Neural cell (in vitro differentiated cells): ENCODE data around the gene COLEC12.

Experiments
- EP300 ChIP-seq: fragments of 450-650 bp; conservative IDR thresholded peaks from 2 replicates; pipeline ENCODE4 v1.6.1; 2014; ENCODE audit warnings: antibody characterized with exemption, mild to moderate bottlenecking, moderate library complexity; ENCODE audit not compliant: poor library complexity, severe bottlenecking
- EZH2 ChIP-seq: fragments of 200-600, 300-800 bp; shearing (Covaris generic), sonication (generic); IDR thresholded peaks from 2 replicates; pipeline ENCODE4 v1.6.1; 2014; ENCODE audit warnings: antibody characterized with exemption, low read length, borderline replicate concordance, mild to moderate bottlenecking; ENCODE audit not compliant: insufficient read depth, poor library complexity, severe bottlenecking
- POLR2AphosphoS5 ChIP-seq: IDR thresholded peaks from 2 replicates; pipeline ENCODE4 v1.6.1; 2012
- RAD21 ChIP-seq: fragments of 450-650 bp; conservative IDR thresholded peaks from 2 replicates; pipeline ENCODE4 v1.6.1; 2014; ENCODE audit warnings: antibody characterized with exemption, mild to moderate bottlenecking, moderate library complexity
- TF ChIP-seq, protein P1 (sequence below): fragments of 450-650 bp; IDR thresholded peaks from 2 replicates; pipeline ENCODE4 v1.5.1; 2014; ENCODE audit warnings: antibody characterized with exemption, mild to moderate bottlenecking, moderate library complexity; ENCODE audit not compliant: poor library complexity, severe bottlenecking

- TF ChIP-seq, protein P1, sequence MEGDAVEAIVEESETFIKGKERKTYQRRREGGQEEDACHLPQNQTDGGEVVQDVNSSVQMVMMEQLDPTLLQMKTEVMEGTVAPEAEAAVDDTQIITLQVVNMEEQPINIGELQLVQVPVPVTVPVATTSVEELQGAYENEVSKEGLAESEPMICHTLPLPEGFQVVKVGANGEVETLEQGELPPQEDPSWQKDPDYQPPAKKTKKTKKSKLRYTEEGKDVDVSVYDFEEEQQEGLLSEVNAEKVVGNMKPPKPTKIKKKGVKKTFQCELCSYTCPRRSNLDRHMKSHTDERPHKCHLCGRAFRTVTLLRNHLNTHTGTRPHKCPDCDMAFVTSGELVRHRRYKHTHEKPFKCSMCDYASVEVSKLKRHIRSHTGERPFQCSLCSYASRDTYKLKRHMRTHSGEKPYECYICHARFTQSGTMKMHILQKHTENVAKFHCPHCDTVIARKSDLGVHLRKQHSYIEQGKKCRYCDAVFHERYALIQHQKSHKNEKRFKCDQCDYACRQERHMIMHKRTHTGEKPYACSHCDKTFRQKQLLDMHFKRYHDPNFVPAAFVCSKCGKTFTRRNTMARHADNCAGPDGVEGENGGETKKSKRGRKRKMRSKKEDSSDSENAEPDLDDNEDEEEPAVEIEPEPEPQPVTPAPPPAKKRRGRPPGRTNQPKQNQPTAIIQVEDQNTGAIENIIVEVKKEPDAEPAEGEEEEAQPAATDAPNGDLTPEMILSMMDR: no peak
- TF ChIP-seq EP300 (no peak), POLR2AphosphoS5 (no peak), RAD21 (no peak), EZH2 (no peak)
These were observed 51.1 kb downstream of the COLEC12 start for GRCh38 chr18:449374-449773.
